IPS-11a (cell line): ENCODE results near the gene FADD.

Experiments
- H3K4me3 ChIP-seq: one replicate; pipeline ENCODE4 v1.5.1; 2013; ENCODE audit warnings: low read depth, low read length, control low read depth

The FADD gene

GRCh38 chr11:70230840-70231710 lies 28.0 kb downstream of the FADD start:
- no peak overlapping the region for H3K4me3 ChIP-seq

GRCh38 chr11:70233034-70233433 lies 29.9 kb downstream of the FADD start:
- H3K4me3 ChIP-seq: no peak overlapping the region

- no peak overlapping the region for H3K4me3 ChIP-seq
These were observed 30.4 kb downstream of the FADD start for GRCh38 chr11:70233511-70233934.

- no peak overlapping the region for H3K4me3 ChIP-seq
These were observed 30.9 kb downstream of the FADD start for GRCh38 chr11:70233962-70234361.

- H3K4me3 ChIP-seq: no peak overlapping the region
These were observed 37.2 kb downstream of the FADD start for GRCh38 chr11:70240337-70240736.

GRCh38 chr11:70241709-70242108 lies 38.6 kb downstream of the FADD start:
- no peak overlapping the region for H3K4me3 ChIP-seq

- no peak overlapping the region for H3K4me3 ChIP-seq
These were observed 39.8 kb downstream of the FADD start for GRCh38 chr11:70242885-70243284.

GRCh38 chr11:70243912-70244652 lies 41.0 kb downstream of the FADD start:
- H3K4me3 ChIP-seq: no peak overlapping the region

GRCh38 chr11:70244698-70245097 lies 41.6 kb downstream of the FADD start:
- no peak overlapping the region for H3K4me3 ChIP-seq

- H3K4me3 ChIP-seq: no peak overlapping the region
These were observed 43.1 kb downstream of the FADD start for GRCh38 chr11:70246196-70246595.

GRCh38 chr11:70247042-70247709 lies 44.1 kb downstream of the FADD start:
- no peak overlapping the region for H3K4me3 ChIP-seq

- H3K4me3 ChIP-seq: no peak overlapping the region
These were observed 44.6 kb downstream of the FADD start for GRCh38 chr11:70247710-70248072.

- no peak overlapping the region for H3K4me3 ChIP-seq
These were observed 48.0 kb downstream of the FADD start for GRCh38 chr11:70250876-70251658.

GRCh38 chr11:70251659-70252321 lies 48.7 kb downstream of the FADD start:
- no peak overlapping the region for H3K4me3 ChIP-seq

- no peak overlapping the region for H3K4me3 ChIP-seq
These were observed 49.7 kb downstream of the FADD start for GRCh38 chr11:70252844-70253243.

- H3K4me3 ChIP-seq: no peak overlapping the region
These were observed 52.5 kb downstream of the FADD start for GRCh38 chr11:70255477-70256116.
